ENCODE data around the gene AFAP1L2. TPM values are rescaled to one million over a fixed set of nuclear protein-coding genes. Genes with fewer than 3 reads are reported as not detected.

Gene AFAP1L2
- polyA plus RNA-seq, 1 donor from 2014 or later, result 0.88 TPM

- TF ChIP-seq POLR2AphosphoS5 (IDR thresholded peaks at IDR 0.05), result no peak
These were observed 10.8 kb downstream of the AFAP1L2 start (continued) for GRCh38 chr10:114393482-114393881.

- H3K27ac ChIP-seq (ENCODE audit: low read length), result no peak overlapping the region
- no peaks in the 10 kb centered on the region for H3K27me3 ChIP-seq (ENCODE audit: insufficient read depth, low read depth, low read length)
These were observed 12.0 kb downstream of the AFAP1L2 start for GRCh38 chr10:114392112-114392835.

More at GRCh38 chr10:114392112-114392835, 12.0 kb downstream of the AFAP1L2 start:
- TF ChIP-seq POLR2AphosphoS5 (IDR thresholded peaks at IDR 0.05) (no peak), CTCF (IDR thresholded peaks at IDR 0.05; ENCODE audit: poor library complexity, severe bottlenecking) (no peak), EP300 (conservative IDR thresholded peaks at IDR 0.05; ENCODE audit: poor library complexity, severe bottlenecking) (no peak), TAF1 (IDR thresholded peaks at IDR 0.05; ENCODE audit: low read depth) (no peak), REST (IDR thresholded peaks at IDR 0.05; ENCODE audit: borderline replicate concordance) (no peak), RAD21 (conservative IDR thresholded peaks at IDR 0.05) (no peak), EZH2 (IDR thresholded peaks at IDR 0.05; ENCODE audit: borderline replicate concordance, insufficient read depth, low read length, poor library complexity, severe bottlenecking) (no peak), SMC3 (conservative IDR thresholded peaks at IDR 0.05; ENCODE audit: poor library complexity) (no peak), MXI1 (conservative IDR thresholded peaks at IDR 0.05; ENCODE audit: poor library complexity, severe bottlenecking) (no peak)
- Histone ChIP-seq H3K79me2 (replicated peaks; ENCODE audit: insufficient read depth, low read length) (no peaks in the 10 kb centered on the region), H4K20me1 (ENCODE audit: insufficient read depth) (no peaks in the 10 kb centered on the region), H3F3A (ENCODE audit: insufficient read depth, low read length, poor library complexity, severe bottlenecking) (no peaks in the 10 kb centered on the region), H2AFZ (ENCODE audit: low read depth, low read length) (no peak overlapping the region), H3K4me3 (ENCODE audit: low read length) (no peak overlapping the region), H3K9ac (ENCODE audit: low read length) (no peak overlapping the region), H3K36me3 (ENCODE audit: insufficient read depth, low read length) (no peaks in the 10 kb centered on the region), H3K4me2 (ENCODE audit: low read length) (no peak overlapping the region), H3K9me3 (ENCODE audit: low read length) (no peaks in the 10 kb centered on the region), H3K9me2 (ENCODE audit: insufficient read depth, low read length) (no peaks in the 10 kb centered on the region)

All from neural cell (in vitro differentiated cells).